ENCODE results near the gene MRPL4. TPM values are rescaled to one million over a fixed set of nuclear protein-coding genes. Genes with fewer than 3 reads are reported as not detected.
A peak's percentile ranks its signal among the peaks of the same experiment; 100 is the strongest.

Gene MRPL4
- polyA plus RNA-seq, 1 of the 3 experiments (the other 2 are of a cell fraction): 110 TPM

GRCh38 chr19:10271543-10272086 lies 19.6 kb downstream of the MRPL4 start:
- peaks cover 2% of the 10 kb centered on the region for H3F3A ChIP-seq (replicated peaks; ENCODE audit: insufficient read depth)
- H3K4me1 ChIP-seq (ENCODE audit: control insufficient read depth in 1 of 2, insufficient read depth in 2 of 2, low read depth in 1 of 2, low read length in 1 of 2): peaks cover 0 to 4% of the 10 kb centered on the region in 2 experiments; a peak in 2 of 4 replicates
- CTCF ChIA-PET: interaction anchor here (0.5 to 17.2 kb wide), 16 partner anchors 9 to 339 kb away, joined by 3 to 596 read pairs (median 13); partner anchors contain the start of genes CDC37, ICAM4, ICAM5 and RAVER1
- no peak overlapping the region for H2AFZ ChIP-seq (ENCODE audit: low read depth)
- no peaks in the 10 kb centered on the region for H3K9me3 ChIP-seq
- 60% methylated on average over 2 of the region's 12 CpGs for WGBS (ENCODE audit: low lambda C conversion rate)
- H4K20me1 ChIP-seq (ENCODE audit: insufficient read depth): no peaks in the 10 kb centered on the region
- no peaks in the 10 kb centered on the region for H3K79me2 ChIP-seq (ENCODE audit: insufficient read depth)
- POLR2A ChIA-PET: interaction anchor here (1.0 to 1.4 kb wide), 2 partner anchors 43 to 45 kb away, joined by 3 to 5 read pairs; no protein-coding TSS in a partner anchor
- H3K4me2 ChIP-seq: no peak overlapping the region
- no peaks in the 10 kb centered on the region for H3K9me2 ChIP-seq
- no peaks in the 10 kb centered on the region for H3K27me3 ChIP-seq (ENCODE audit: insufficient read depth)
- H3K36me3 ChIP-seq (replicated peaks in 1 of 2; ENCODE audit: control insufficient read depth in 1 of 2, insufficient read depth in 2 of 2, low read length in 1 of 2): no peaks in the 10 kb centered on the region
- no peak overlapping the region for H3K9ac ChIP-seq
- peak; percentile 34 for DNase-seq
- peak; percentile 75 for TF ChIP-seq NFIC (IDR thresholded peaks at IDR 0.05; ENCODE audit: borderline replicate concordance)
- TF ChIP-seq TCF12 (IDR thresholded peaks at IDR 0.05): no peak
- H3K4me3 ChIP-seq (ENCODE audit: low read depth in 2 of 2, low read length in 1 of 2): peak overlapping the region in 1 of 2 experiments; percentile 27; a peak in 1 of 4 replicates
- H3K27ac ChIP-seq (ENCODE audit: low read depth in 2 of 2, low read length in 1 of 2): no peak overlapping the region

GRCh38 chr19:10274589-10274988 lies 22.6 kb downstream of the MRPL4 start:
- no peaks in the 10 kb centered on the region for H3K36me3 ChIP-seq (replicated peaks in 1 of 2; ENCODE audit: control insufficient read depth in 1 of 2, insufficient read depth in 2 of 2, low read length in 1 of 2)
- WGBS (ENCODE audit: low lambda C conversion rate): 63% methylated on average over 10 of the region's 10 CpGs
- H4K20me1 ChIP-seq (ENCODE audit: insufficient read depth): no peaks in the 10 kb centered on the region
- no peaks in the 10 kb centered on the region for H3K27me3 ChIP-seq (ENCODE audit: insufficient read depth)
- H3K4me3 ChIP-seq (ENCODE audit: low read depth in 2 of 2, low read length in 1 of 2): no peak overlapping the region
- H3K9me3 ChIP-seq: no peaks in the 10 kb centered on the region
- no peak for DNase-seq
- CTCF ChIA-PET: interaction anchor here (1.3 to 1.7 kb wide), 6 partner anchors 15 to 116 kb away, joined by 3 to 8 read pairs (median 6); partner anchors contain the start of gene ICAM5
- H3K79me2 ChIP-seq (ENCODE audit: insufficient read depth): no peaks in the 10 kb centered on the region
- H3K27ac ChIP-seq (ENCODE audit: low read depth in 2 of 2, low read length in 1 of 2): no peak overlapping the region
- TF ChIP-seq SIN3A (IDR thresholded peaks at IDR 0.05; ENCODE audit: borderline replicate concordance, low read depth, low read length) (no peak), FOXJ3 (CRISPR knock-in tag; IDR thresholded peaks at IDR 0.05) (no peak), CTCF (IDR thresholded peaks at IDR 0.05) (no peak), EP300 (IDR thresholded peaks at IDR 0.05; ENCODE audit: borderline replicate concordance in 1 of 2, low read depth in 1 of 2, low read length in 1 of 2) (no peak), NFIC (IDR thresholded peaks at IDR 0.05; ENCODE audit: borderline replicate concordance) (no peak), POLR2AphosphoS5 (IDR thresholded peaks at IDR 0.05; ENCODE audit: low read depth, low read length) (no peak), ELF1 (IDR thresholded peaks at IDR 0.05) (no peak), TAF1 (IDR thresholded peaks at IDR 0.05; ENCODE audit: borderline replicate concordance, low read depth, low read length) (no peak), TEAD4 (IDR thresholded peaks at IDR 0.05; ENCODE audit: borderline replicate concordance, insufficient read depth) (no peak), JUND (IDR thresholded peaks at IDR 0.05) (no peak), ZBTB33 (IDR thresholded peaks at IDR 0.05; ENCODE audit: borderline replicate concordance, low read depth) (no peak), RXRA (IDR thresholded peaks at IDR 0.05; ENCODE audit: borderline replicate concordance, low read depth) (no peak), USF2 (IDR thresholded peaks at IDR 0.05; ENCODE audit: borderline replicate concordance, low read depth, low read length) (no peak), USF1 (IDR thresholded peaks at IDR 0.05; ENCODE audit: borderline replicate concordance, low read depth) (no peak), CHD2 (IDR thresholded peaks at IDR 0.05; ENCODE audit: low read length, partially characterized antibody) (no peak), FOSL2 (IDR thresholded peaks at IDR 0.05; ENCODE audit: borderline replicate concordance, low read depth) (no peak)
- TF ChIP-seq, protein P1, sequence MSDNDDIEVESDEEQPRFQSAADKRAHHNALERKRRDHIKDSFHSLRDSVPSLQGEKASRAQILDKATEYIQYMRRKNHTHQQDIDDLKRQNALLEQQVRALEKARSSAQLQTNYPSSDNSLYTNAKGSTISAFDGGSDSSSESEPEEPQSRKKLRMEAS (IDR thresholded peaks at IDR 0.05; ENCODE audit: low read depth): no peak
- TF ChIP-seq, protein P2, sequence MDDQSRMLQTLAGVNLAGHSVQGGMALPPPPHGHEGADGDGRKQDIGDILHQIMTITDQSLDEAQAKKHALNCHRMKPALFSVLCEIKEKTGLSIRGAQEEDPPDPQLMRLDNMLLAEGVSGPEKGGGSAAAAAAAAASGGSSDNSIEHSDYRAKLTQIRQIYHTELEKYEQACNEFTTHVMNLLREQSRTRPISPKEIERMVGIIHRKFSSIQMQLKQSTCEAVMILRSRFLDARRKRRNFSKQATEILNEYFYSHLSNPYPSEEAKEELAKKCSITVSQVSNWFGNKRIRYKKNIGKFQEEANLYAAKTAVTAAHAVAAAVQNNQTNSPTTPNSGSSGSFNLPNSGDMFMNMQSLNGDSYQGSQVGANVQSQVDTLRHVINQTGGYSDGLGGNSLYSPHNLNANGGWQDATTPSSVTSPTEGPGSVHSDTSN (IDR thresholded peaks at IDR 0.05): no peak
- POLR2A ChIA-PET: no interaction called here
- no peak overlapping the region for H2AFZ ChIP-seq (ENCODE audit: low read depth)
- peaks cover 0 to 4% of the 10 kb centered on the region in 2 experiments; a peak in 2 of 4 replicates for H3K4me1 ChIP-seq (ENCODE audit: control insufficient read depth in 1 of 2, insufficient read depth in 2 of 2, low read depth in 1 of 2, low read length in 1 of 2)
- H3F3A ChIP-seq (replicated peaks; ENCODE audit: insufficient read depth): no peaks in the 10 kb centered on the region
- H3K4me2 ChIP-seq: no peak overlapping the region
- H3K9ac ChIP-seq: no peak overlapping the region
- no peaks in the 10 kb centered on the region for H3K9me2 ChIP-seq
